Caco-2 (cell line): ENCODE results near the gene UBA6. TPM values are rescaled to one million over a fixed set of nuclear protein-coding genes. Genes with fewer than 3 reads are reported as not detected.

Experiments used
- BruUV-seq: library from RNA; stranded (reverse); fragments of 400-500 nt; replicated peaks from 2 replicates; lab custom pipeline; 2021; lab: Mats Ljungman, UMichigan
- CTCF ChIA-PET: fragments of 300-600 bp; sonication (Branson Sonifier 250); formaldehyde crosslinking; loops from one replicate; lab custom pipeline; 2022; ENCODE audit warnings: antibody characterized with exemption; lab: Charles Lee
- POLR2A ChIA-PET: fragments of 300-600 bp; sonication (Branson Sonifier 250); formaldehyde crosslinking; loops from one replicate; lab custom pipeline; 2022; ENCODE audit warnings: antibody characterized with exemption; lab: Charles Lee
- DNase-seq, 2 experiments: peaks; one replicate each; pipeline versions ENCODE4 v3.0.0 to v3.0.0-alpha.2; 2020 to 2022
- H3K27me3 ChIP-seq: replicated peaks from 2 replicates; pipeline ENCODE4 v1.6.0; 2011; ENCODE audit warnings: low read length; ENCODE audit not compliant: control insufficient read depth, insufficient read depth
- H3K36me3 ChIP-seq: 2 replicates; pipeline ENCODE4 v1.5.1; 2011; ENCODE audit warnings: low read length; ENCODE audit not compliant: control insufficient read depth, insufficient read depth
- H3K4me1 ChIP-seq: fragments of 250-450 bp; sonication (Bioruptor Pico); 2 replicates; pipeline ENCODE4 v1.5.1; 2020; ENCODE audit warnings: mild to moderate bottlenecking
- H3K4me3 ChIP-seq: 2 replicates; pipeline ENCODE4 v1.5.1; 2011; ENCODE audit warnings: low read depth, mild to moderate bottlenecking, control low read depth, low read length
- H3K9me3 ChIP-seq: fragments of 250-450 bp; sonication (Bioruptor Pico); 2 replicates; pipeline ENCODE4 v1.5.1; 2020; ENCODE audit warnings: mild to moderate bottlenecking, moderate library complexity
- H3K27ac Mint-ChIP-seq: one replicate; pipeline ENCODE4 v1.8.0; 2022; ENCODE audit warnings: mixed read lengths; ENCODE audit not compliant: unreplicated experiment
- H3K27me3 Mint-ChIP-seq: one replicate; pipeline ENCODE4 v1.8.0; 2022; ENCODE audit warnings: mixed read lengths; ENCODE audit not compliant: insufficient read depth, unreplicated experiment
- H3K36me3 Mint-ChIP-seq: one replicate; pipeline ENCODE4 v1.8.0; 2022; ENCODE audit warnings: mild to moderate bottlenecking, mixed read lengths; ENCODE audit not compliant: insufficient read depth, unreplicated experiment
- H3K4me1 Mint-ChIP-seq: one replicate; pipeline ENCODE4 v1.8.0; 2022; ENCODE audit warnings: low read depth, mixed read lengths; ENCODE audit not compliant: unreplicated experiment
- H3K4me3 Mint-ChIP-seq: one replicate; pipeline ENCODE4 v1.8.0; 2022; ENCODE audit warnings: mild to moderate bottlenecking, moderate library complexity, mixed read lengths; ENCODE audit not compliant: unreplicated experiment
- H3K9me3 Mint-ChIP-seq: one replicate; pipeline ENCODE4 v1.8.0; 2022; ENCODE audit warnings: mixed read lengths; ENCODE audit not compliant: unreplicated experiment
- intact Hi-C: fragments of 100-400 bp; cut with micrococcal nuclease; formaldehyde crosslinking; loops from one replicate; pipeline ENCODE4 v1.10.0; 2022; ENCODE audit not compliant: unreplicated experiment
- total RNA-seq: library from RNA; stranded (reverse); gene quantifications from 2 replicates; pipeline ENCODE4 v1.2.3, GENCODE V29; 2022
- TF ChIP-seq, protein P1 (sequence below), 2 experiments: fragments of 200-600 bp in 1 of 2; IDR thresholded peaks; 1 replicate in 1 of 2; 2 replicates in 1 of 2; pipeline versions ENCODE4 v1.5.1 to v1.8.0; 2011 to 2022; ENCODE audit warnings: antibody characterized with exemption in 1 of 2, control low read depth in 1 of 2, inconsistent platforms in 1 of 2, low read depth in 1 of 2, low read length in 1 of 2, mild to moderate bottlenecking in 1 of 2, moderate library complexity in 1 of 2; ENCODE audit not compliant: insufficient read depth in 1 of 2, severe bottlenecking in 1 of 2, unreplicated experiment in 1 of 2

The UBA6 gene
- total RNA-seq, 1 experiment from 2014 or later: 74.6 TPM

DNA sequence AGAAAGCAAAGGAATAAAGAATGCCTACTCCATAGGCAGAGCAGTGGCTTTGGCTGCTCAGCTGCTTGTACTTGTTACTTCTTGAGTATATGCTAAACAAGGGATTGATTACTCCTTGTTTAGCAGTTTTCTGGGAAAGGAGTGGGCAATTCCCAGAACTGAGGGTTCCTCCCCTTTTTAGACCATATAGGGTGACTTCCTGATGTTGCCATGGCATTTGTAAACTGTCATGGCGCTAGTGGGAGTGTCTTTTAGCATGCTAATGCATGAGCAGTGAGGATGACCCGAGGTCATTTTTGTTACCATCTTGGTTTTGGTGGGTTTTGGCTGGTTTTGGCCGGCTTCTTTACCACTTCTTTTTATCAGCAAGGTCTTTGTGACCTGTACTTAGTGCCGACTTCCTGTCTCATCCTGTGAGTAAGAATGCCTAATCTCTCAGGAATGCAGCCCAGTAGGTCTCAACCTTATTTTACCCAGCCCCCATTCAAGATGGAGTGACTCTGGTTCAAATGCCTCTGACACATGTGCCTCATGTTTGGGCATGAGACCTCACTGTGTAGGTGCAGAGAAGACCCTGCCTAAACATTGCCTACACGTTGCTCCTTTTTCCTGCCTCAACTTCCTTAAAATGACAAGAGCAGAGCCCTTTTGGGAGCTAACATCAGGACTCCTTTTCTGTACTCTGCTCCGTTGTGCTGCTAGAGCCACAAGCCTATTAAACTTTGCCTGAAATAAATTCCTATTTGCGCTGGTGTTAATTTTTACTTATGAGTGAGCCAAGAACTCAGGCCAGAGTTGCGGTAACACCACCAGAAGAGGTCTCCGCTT is 21.0 kb upstream of the UBA6 start:
- Histone ChIP-seq H3K4me3 (no peak overlapping the region), H3K4me1 (peaks cover 17% of the 10 kb centered on the region), H3K36me3 (no peaks in the 10 kb centered on the region; the same call in 1 of the 2 replicates), H3K9me3 (no peaks in the 10 kb centered on the region), H3K27me3 (no peaks in the 10 kb centered on the region)
- ChIA-PET CTCF (interaction anchor here (0.6 kb wide), 1 partner anchor 654 kb away, joined by 3 read pairs; no protein-coding TSS in a partner anchor), POLR2A (no interaction called here)
- peak; percentile 31 to 48 for DNase-seq
- Mint-ChIP-seq H3K36me3 (no peaks in the 10 kb centered on the region), H3K4me1 (peaks cover 7% of the 10 kb centered on the region), H3K9me3 (peaks cover 10% of the 10 kb centered on the region), H3K27ac (peak overlapping the region; percentile 65), H3K27me3 (no peaks in the 10 kb centered on the region), H3K4me3 (no peak overlapping the region)
- TF ChIP-seq, protein P1, sequence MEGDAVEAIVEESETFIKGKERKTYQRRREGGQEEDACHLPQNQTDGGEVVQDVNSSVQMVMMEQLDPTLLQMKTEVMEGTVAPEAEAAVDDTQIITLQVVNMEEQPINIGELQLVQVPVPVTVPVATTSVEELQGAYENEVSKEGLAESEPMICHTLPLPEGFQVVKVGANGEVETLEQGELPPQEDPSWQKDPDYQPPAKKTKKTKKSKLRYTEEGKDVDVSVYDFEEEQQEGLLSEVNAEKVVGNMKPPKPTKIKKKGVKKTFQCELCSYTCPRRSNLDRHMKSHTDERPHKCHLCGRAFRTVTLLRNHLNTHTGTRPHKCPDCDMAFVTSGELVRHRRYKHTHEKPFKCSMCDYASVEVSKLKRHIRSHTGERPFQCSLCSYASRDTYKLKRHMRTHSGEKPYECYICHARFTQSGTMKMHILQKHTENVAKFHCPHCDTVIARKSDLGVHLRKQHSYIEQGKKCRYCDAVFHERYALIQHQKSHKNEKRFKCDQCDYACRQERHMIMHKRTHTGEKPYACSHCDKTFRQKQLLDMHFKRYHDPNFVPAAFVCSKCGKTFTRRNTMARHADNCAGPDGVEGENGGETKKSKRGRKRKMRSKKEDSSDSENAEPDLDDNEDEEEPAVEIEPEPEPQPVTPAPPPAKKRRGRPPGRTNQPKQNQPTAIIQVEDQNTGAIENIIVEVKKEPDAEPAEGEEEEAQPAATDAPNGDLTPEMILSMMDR (IDR thresholded peaks at IDR 0.05; ENCODE audit: insufficient read depth in 1 of 2, low read depth in 1 of 2, low read length in 1 of 2, severe bottlenecking in 1 of 2, unreplicated experiment in 1 of 2): no peak
- BruUV-seq: no TSS peak
- intact Hi-C loops: no loop called here

DNA sequence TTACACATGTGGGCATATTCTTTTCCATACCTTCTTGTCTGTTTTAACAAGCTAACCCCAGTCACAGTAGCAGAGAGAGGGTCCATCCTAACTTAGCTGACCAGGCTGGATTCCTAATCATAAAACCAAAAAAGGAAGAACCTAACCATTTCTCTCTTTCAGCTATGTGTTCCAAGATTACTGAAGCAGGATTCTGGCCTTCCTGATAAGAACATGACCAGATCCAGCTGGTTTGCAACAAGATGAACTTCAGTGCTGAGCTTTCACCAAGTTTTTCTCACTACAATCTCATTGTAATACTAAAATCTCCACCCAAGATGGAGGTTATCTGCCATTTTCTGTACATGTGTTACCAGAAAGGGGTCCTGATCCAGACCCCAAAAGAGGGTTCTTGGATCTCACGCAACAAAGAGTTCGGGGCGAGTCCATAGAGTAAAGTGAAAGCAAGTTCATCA is 20.4 kb upstream of the UBA6 start:
- H3K4me1 Mint-ChIP-seq: peaks cover 7% of the 10 kb centered on the region
- POLR2A ChIA-PET: no interaction called here
- peaks cover 17% of the 10 kb centered on the region for H3K4me1 ChIP-seq

DNA sequence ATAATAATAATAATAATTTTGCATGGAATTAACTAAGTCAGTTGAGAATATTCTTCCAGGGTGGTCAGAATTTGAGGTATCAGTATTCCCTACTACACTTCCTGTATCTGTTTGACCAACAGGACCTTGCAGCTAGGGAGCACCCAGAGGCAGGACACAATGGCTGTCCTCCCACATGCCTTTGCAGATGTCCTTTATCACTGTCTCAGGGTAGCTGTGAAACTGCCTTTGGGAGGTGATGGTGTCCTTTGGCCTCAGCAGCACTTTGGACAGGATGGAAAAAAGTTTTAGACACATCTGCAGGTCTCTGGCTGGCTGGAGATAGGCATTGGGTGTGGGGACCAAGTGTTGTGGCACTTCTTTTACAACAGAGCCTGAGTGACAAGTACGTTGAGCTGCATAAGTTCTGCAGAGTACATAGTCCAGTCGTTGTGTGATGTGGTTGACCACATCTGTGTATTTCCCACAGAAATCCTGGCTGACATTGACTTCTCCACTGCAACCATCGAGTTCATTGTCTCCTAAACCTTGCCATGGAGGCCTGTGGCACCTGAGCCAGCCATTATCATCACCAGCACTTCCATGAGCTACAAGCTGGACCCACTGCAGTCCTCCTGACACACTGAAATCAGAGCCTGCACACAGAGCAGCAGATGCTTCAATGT is 19.1 kb upstream of the UBA6 start:
- Histone ChIP-seq H3K27me3 (no peaks in the 10 kb centered on the region), H3K36me3 (no peaks in the 10 kb centered on the region; the same call in 1 of the 2 replicates), H3K4me1 (peaks cover 17% of the 10 kb centered on the region), H3K9me3 (no peaks in the 10 kb centered on the region), H3K4me3 (no peak overlapping the region)
- no peak overlapping the region for H3K27ac Mint-ChIP-seq
- POLR2A ChIA-PET: no interaction called here
- TF ChIP-seq, protein P1 (IDR thresholded peaks at IDR 0.05; ENCODE audit: insufficient read depth in 1 of 2, low read depth in 1 of 2, low read length in 1 of 2, severe bottlenecking in 1 of 2, unreplicated experiment in 1 of 2): no peak
- H3K27me3 Mint-ChIP-seq: no peaks in the 10 kb centered on the region
- CTCF ChIA-PET: no interaction called here
- peaks cover 10% of the 10 kb centered on the region for H3K9me3 Mint-ChIP-seq
- H3K4me3 Mint-ChIP-seq: no peak overlapping the region
- BruUV-seq: no TSS peak
- no peak for DNase-seq
- peaks cover 7% of the 10 kb centered on the region for H3K4me1 Mint-ChIP-seq
- intact Hi-C loops: no loop called here
- H3K36me3 Mint-ChIP-seq: no peaks in the 10 kb centered on the region

More for the DNA sequence above, 20.4 kb upstream of the UBA6 start:
- H3K27me3 ChIP-seq: no peaks in the 10 kb centered on the region
- H3K4me3 ChIP-seq: no peak overlapping the region
- no peaks in the 10 kb centered on the region; the same call in 1 of the 2 replicates for H3K36me3 ChIP-seq
- DNase-seq: no peak
- Mint-ChIP-seq H3K36me3 (no peaks in the 10 kb centered on the region), H3K27me3 (no peaks in the 10 kb centered on the region), H3K4me3 (no peak overlapping the region), H3K9me3 (peaks cover 10% of the 10 kb centered on the region), H3K27ac (peak overlapping the region; percentile 65)
- CTCF ChIA-PET: no interaction called here
- H3K9me3 ChIP-seq: no peaks in the 10 kb centered on the region
- TF ChIP-seq, protein P1 (IDR thresholded peaks at IDR 0.05; ENCODE audit: insufficient read depth in 1 of 2, low read depth in 1 of 2, low read length in 1 of 2, severe bottlenecking in 1 of 2, unreplicated experiment in 1 of 2): no peak
- intact Hi-C loops: no loop called here
- no TSS peak for BruUV-seq
